Loucy (cell line): ENCODE results near the gene ADGRD1.

Experiments
- CTCF ChIP-seq: fragments of 200-600 bp; sonication (generic); conservative IDR thresholded peaks from 2 replicates; pipeline ENCODE4 v1.5.1; 2014; ENCODE audit warnings: mild to moderate bottlenecking, antibody characterized with exemption, low read length
- EZH2phosphoT487 ChIP-seq: fragments of 200-600 bp; IDR thresholded peaks from 2 replicates; pipeline ENCODE4 v1.6.1; 2018; ENCODE audit warnings: antibody characterized with exemption, mild to moderate bottlenecking, moderate library complexity, borderline replicate concordance

GRCh38 chr12:130919086-130919485 is 34.6 kb upstream of the ADGRD1 start:
- no peak for TF ChIP-seq CTCF
- TF ChIP-seq EZH2phosphoT487 = no peak
